ENCODE results near the gene NSFL1C. TPM values are rescaled to one million over a fixed set of nuclear protein-coding genes. Genes with fewer than 3 reads are reported as not detected.

NSFL1C gene
- total and polyA plus RNA-seq, 2 experiments from 2014 or later: 48.9 to 92.2 TPM

DNA sequence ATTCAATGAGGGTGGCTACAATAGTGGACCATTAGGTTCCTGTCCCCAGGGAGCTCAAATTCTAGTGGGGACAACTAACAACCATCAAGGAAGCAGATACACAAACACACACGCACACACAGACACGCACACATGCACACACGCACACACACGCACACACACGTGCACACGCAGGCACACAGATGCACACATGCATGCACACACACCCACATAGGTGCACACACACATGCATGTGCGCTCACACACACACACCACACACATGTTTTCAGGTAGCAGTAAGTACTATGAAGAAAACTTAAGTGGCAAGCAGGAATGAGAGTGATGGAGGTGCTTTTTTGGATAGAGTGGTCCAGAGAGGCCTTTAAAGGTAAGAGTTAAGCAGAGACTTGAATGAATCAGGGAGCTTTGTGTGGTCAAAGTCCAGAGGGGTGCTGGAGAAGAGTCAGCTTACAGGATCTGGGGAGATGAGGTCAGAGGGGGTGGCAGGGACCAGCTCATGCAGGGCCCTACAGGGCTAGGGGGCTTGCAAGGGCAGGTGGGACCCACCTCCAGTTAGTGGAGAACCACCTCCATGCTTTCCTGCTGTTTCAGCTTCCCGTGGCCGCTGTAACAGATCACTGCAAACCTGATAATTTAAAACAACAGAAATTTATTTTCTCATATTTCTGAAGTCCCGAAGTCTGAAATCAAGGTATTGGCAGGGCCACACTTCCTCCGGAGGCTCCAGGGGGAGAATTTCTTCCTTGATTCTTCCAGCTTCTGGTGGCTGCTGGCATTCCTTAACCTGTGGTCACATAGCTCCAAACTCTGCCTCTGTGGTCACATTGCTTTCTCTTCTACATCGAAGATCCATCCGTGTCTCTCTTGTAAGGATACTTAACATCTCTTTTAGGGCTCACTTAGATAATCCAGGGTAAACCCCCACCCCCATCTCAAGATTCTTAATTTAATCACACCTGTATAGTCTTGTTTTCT lies 6.9 kb upstream of the NSFL1C start:
- Histone ChIP-seq H3K36me3 (ENCODE audit: insufficient read depth) (no peaks in the 10 kb centered on the region), H4K20me1 (replicated peaks; ENCODE audit: insufficient read depth) (no peaks in the 10 kb centered on the region), H3K4me2 (no peak overlapping the region), H2AFZ (no peak overlapping the region), H3K79me2 (replicated peaks; ENCODE audit: insufficient read depth) (no peaks in the 10 kb centered on the region), H3F3A (replicated peaks; ENCODE audit: low read depth) (no peaks in the 10 kb centered on the region), H3K27me3 (ENCODE audit: insufficient read depth) (no peaks in the 10 kb centered on the region), H3K4me1 (ENCODE audit: insufficient read depth) (no peaks in the 10 kb centered on the region; the same call in 1 of the 2 replicates), H3K27ac (ENCODE audit: low read depth) (no peak overlapping the region), H3K9me2 (ENCODE audit: insufficient read depth) (0 out of 2 replicates have a peak, but pooled peaks cover 3% of the 10 kb centered on the region), H3K4me3 (no peak overlapping the region)
- no peak overlapping the region; the same call in 1 of the 2 replicates for H3K27ac Mint-ChIP-seq
- ATAC-seq (no peak), DNase-seq (ENCODE audit: low spot score) (no peak)
- H3K4me3 Mint-ChIP-seq: no peak overlapping the region
- TF ChIP-seq POLR2AphosphoS5 (IDR thresholded peaks at IDR 0.05; ENCODE audit: low read depth) (no peak), EZH2phosphoT487 (IDR thresholded peaks at IDR 0.05; ENCODE audit: unreplicated experiment) (no peak), NANOG (IDR thresholded peaks at IDR 0.05; ENCODE audit: borderline replicate concordance) (no peak), REST (IDR thresholded peaks at IDR 0.05; ENCODE audit: unreplicated experiment) (no peak), EZH2 (IDR thresholded peaks at IDR 0.05; ENCODE audit: low read depth, unreplicated experiment) (no peak), CREB1 (CRISPR knock-in tag; IDR thresholded peaks at IDR 0.05; ENCODE audit: low read depth) (no peak), ZNF462 (CRISPR knock-in tag; IDR thresholded peaks at IDR 0.05) (no peak), JUNB (IDR thresholded peaks at IDR 0.05; ENCODE audit: unreplicated experiment) (no peak)
- TF ChIP-seq, protein P1, sequence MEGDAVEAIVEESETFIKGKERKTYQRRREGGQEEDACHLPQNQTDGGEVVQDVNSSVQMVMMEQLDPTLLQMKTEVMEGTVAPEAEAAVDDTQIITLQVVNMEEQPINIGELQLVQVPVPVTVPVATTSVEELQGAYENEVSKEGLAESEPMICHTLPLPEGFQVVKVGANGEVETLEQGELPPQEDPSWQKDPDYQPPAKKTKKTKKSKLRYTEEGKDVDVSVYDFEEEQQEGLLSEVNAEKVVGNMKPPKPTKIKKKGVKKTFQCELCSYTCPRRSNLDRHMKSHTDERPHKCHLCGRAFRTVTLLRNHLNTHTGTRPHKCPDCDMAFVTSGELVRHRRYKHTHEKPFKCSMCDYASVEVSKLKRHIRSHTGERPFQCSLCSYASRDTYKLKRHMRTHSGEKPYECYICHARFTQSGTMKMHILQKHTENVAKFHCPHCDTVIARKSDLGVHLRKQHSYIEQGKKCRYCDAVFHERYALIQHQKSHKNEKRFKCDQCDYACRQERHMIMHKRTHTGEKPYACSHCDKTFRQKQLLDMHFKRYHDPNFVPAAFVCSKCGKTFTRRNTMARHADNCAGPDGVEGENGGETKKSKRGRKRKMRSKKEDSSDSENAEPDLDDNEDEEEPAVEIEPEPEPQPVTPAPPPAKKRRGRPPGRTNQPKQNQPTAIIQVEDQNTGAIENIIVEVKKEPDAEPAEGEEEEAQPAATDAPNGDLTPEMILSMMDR (conservative IDR thresholded peaks at IDR 0.05; ENCODE audit: low read depth in 2 of 2): no peak
- no peaks in the 10 kb centered on the region for H3K9me3 Mint-ChIP-seq
- H3K27me3 Mint-ChIP-seq (ENCODE audit: insufficient read depth, low read depth, poor library complexity): peaks cover 3% of the 10 kb centered on the region
- H3K4me1 Mint-ChIP-seq: peaks cover 9% of the 10 kb centered on the region
- no peaks in the 10 kb centered on the region; the same call in 2 of the 3 replicates for H3K36me3 Mint-ChIP-seq (ENCODE audit: low read depth)
